Epithelial cell of esophagus (primary cell): ENCODE measurements around the gene KLF17.

Experiments used
- DNase-seq: peaks from one replicate; pipeline ENCODE4 v3.0.0; 2010; ENCODE audit warnings: low read depth
- H3K4me3 ChIP-seq: 2 replicates; pipeline ENCODE4 v1.5.1; 2011; ENCODE audit warnings: mild to moderate bottlenecking, low read length, control low read depth
- TF ChIP-seq, protein P1 (sequence below): IDR thresholded peaks from 2 replicates; pipeline ENCODE4 v1.5.1; 2011; ENCODE audit warnings: low read depth, mild to moderate bottlenecking, low read length, control low read depth, inconsistent platforms; ENCODE audit not compliant: insufficient read depth; ENCODE audit errors: missing control alignments

Gene KLF17

GRCh38 chr1:44090429-44091252 is 28.0 kb upstream of the KLF17 start:
- H3K4me3 ChIP-seq: no peak overlapping the region
- no peak for DNase-seq
- TF ChIP-seq, protein P1, sequence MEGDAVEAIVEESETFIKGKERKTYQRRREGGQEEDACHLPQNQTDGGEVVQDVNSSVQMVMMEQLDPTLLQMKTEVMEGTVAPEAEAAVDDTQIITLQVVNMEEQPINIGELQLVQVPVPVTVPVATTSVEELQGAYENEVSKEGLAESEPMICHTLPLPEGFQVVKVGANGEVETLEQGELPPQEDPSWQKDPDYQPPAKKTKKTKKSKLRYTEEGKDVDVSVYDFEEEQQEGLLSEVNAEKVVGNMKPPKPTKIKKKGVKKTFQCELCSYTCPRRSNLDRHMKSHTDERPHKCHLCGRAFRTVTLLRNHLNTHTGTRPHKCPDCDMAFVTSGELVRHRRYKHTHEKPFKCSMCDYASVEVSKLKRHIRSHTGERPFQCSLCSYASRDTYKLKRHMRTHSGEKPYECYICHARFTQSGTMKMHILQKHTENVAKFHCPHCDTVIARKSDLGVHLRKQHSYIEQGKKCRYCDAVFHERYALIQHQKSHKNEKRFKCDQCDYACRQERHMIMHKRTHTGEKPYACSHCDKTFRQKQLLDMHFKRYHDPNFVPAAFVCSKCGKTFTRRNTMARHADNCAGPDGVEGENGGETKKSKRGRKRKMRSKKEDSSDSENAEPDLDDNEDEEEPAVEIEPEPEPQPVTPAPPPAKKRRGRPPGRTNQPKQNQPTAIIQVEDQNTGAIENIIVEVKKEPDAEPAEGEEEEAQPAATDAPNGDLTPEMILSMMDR: no peak

- TF ChIP-seq, protein P1: no peak
- DNase-seq: no peak
- H3K4me3 ChIP-seq: no peak overlapping the region
These were observed 24.6 kb upstream of the KLF17 start for GRCh38 chr1:44094047-44094446.

DNA sequence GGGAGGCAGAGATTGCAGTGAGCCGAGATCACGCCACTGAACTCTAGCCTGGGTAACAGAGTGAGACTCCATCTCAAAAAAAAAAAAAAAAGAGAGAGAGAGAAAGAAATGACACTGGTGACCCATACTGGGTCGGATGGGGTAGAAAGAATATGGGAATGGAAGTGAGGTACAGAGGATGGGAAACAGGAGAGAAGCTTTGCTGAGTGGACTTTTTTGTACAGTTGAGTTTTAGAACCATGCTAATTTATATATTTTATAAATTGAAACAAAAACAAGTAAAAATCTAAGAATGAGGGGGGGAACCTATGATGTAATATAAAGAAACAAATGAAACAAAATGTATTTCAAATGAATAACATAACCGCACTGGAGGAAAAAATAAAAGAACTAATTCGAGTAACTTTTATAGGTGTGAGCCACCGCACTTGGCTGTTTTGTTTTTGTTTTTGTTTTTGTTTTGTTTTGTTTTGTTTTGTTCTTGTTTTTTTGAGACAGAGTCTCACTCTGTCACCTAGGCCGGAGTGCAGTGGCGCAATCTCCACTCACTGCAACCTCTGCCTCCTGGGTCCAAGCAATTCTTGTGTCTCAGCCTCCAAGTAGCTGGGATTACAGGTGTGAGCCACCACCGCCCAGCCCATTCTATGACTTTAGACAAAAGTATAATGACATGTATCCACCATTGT is 18.3 kb upstream of the KLF17 start:
- TF ChIP-seq, protein P1: no peak
- H3K4me3 ChIP-seq: no peak overlapping the region
- no peak for DNase-seq

GRCh38 chr1:44101328-44101727 is 17.3 kb upstream of the KLF17 start:
- TF ChIP-seq, protein P1: no peak
- DNase-seq: no peak
- H3K4me3 ChIP-seq: no peak overlapping the region

DNA sequence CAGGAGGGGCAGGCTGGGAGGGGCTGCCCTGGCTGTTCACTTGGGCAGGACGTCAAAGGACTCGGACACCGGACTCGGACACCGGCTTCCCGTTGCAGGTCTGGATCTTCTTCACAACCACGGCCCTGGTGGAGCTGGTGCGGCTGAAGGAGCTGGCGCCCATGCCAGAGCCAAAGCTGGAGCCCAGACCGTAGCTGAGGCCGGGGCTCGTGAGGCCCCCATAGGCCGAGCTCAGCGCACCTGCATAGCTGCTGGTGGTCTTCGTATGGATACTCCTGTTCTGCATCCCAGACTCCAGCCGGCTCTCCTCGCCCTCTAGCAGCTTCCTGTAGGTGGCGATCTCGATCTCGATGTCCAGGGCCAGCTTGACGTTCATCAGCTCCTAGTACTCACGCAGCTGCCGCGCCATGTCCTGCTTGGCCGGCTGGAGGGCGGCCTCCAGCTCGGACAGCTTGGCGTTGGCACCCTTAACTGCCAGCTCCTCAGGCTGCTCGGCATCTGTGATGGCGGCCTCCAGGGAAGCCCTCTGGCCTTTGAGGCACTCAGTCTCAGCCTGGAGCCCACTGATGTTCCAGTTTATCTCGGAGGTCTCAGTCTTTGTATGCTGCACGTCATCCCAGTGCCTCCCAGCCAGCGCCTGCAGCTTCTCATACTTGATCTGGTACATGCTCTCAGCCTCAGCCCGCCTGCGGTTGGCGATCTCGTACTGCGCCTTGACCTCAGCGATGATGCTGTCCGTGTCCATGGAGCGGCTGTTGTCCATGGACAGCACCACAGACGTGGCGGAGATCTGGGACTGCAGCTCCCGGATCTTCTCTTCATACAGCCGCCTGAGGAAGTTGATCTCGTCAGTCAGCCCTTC is 15.1 kb upstream of the KLF17 start:
- TF ChIP-seq, protein P1: peak; percentile 20
- peak; percentile 25 for DNase-seq
- no peak overlapping the region for H3K4me3 ChIP-seq

DNA sequence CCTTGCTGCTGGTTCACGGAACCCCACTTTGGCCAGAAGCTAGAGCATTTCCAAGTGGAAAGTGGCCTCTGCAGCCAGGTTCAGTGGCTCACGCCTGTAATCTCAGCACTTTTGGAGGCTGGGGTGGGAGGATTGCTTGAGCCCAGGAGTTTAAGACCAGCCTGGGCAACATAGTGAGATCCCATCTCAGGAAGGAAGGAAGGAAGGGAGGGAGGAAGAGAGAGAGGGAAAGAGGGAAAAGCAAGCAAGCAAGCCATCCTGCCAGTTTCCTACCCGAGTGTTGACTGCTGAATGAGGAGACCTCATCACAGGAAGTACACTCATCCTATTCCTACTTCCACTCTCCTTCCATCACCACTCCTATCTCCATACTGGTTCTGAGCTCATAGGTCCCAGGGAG is 12.8 kb upstream of the KLF17 start:
- H3K4me3 ChIP-seq: no peak overlapping the region
- TF ChIP-seq, protein P1: no peak
- DNase-seq: no peak
